ENCODE results near the gene EYA4. TPM values are rescaled to one million over a fixed set of nuclear protein-coding genes. Genes with fewer than 3 reads are reported as not detected.

EYA4 gene
- total RNA-seq, 2 experiments from 2014 or later = not detected

- BruUV-seq (replicated peaks) = no TSS peak
Measured at GRCh38 chr6:133198725-133199124, 42.4 kb upstream of the EYA4 start.

GRCh38 chr6:133201231-133201630 is 39.9 kb upstream of the EYA4 start:
- Histone ChIP-seq H3K36me3 (ENCODE audit: insufficient read depth, low read length) (no peaks in the 10 kb centered on the region), H3K4me3 (ENCODE audit: low read depth, low read length, poor library complexity, severe bottlenecking) (no peak overlapping the region), H3K4me2 (ENCODE audit: low read length) (no peak overlapping the region), H3K27ac (ENCODE audit: low read depth, low read length, poor library complexity, severe bottlenecking) (no peak overlapping the region), H3K79me2 (ENCODE audit: insufficient read depth, low read depth, low read length) (no peaks in the 10 kb centered on the region), H4K20me1 (ENCODE audit: insufficient read depth, low read length) (no peaks in the 10 kb centered on the region), H3K9me3 (ENCODE audit: low read length) (no peaks in the 10 kb centered on the region), H2AFZ (ENCODE audit: low read length) (no peak overlapping the region), H3K4me1 (ENCODE audit: insufficient read depth, low read length, poor library complexity, severe bottlenecking) (no peaks in the 10 kb centered on the region), H3K9me2 (ENCODE audit: insufficient read depth, low read length) (no peaks in the 10 kb centered on the region)
- POLR2A ChIA-PET = no interaction called here
- BruUV-seq (replicated peaks) = no TSS peak
- CTCF ChIA-PET (ENCODE audit: unreplicated experiment) = interaction anchor here (0.6 kb wide), 1 partner anchor 383 kb away, joined by 3 read pairs; no protein-coding TSS in a partner anchor
- intact Hi-C loops (cut with micrococcal nuclease; ENCODE audit: unreplicated experiment) = no loop called here
- no peak for DNase-seq (ENCODE audit: low spot score)
- TF ChIP-seq EZH2phosphoT487 (IDR thresholded peaks at IDR 0.05; ENCODE audit: borderline replicate concordance, low read depth, low read length) (no peak), CTCF (conservative IDR thresholded peaks at IDR 0.05; ENCODE audit: low read length) (no peak)

More at GRCh38 chr6:133198725-133199124, 42.4 kb upstream of the EYA4 start:
- H3K79me2 ChIP-seq (ENCODE audit: insufficient read depth, low read depth, low read length) = no peaks in the 10 kb centered on the region
- no peaks in the 10 kb centered on the region for H3K9me2 ChIP-seq (ENCODE audit: insufficient read depth, low read length)
- H3K9me3 ChIP-seq (ENCODE audit: low read length) = no peaks in the 10 kb centered on the region
- no peaks in the 10 kb centered on the region for H3K4me1 ChIP-seq (ENCODE audit: insufficient read depth, low read length, poor library complexity, severe bottlenecking)
- no peak overlapping the region for H2AFZ ChIP-seq (ENCODE audit: low read length)
- no peak for TF ChIP-seq EZH2phosphoT487 (IDR thresholded peaks at IDR 0.05; ENCODE audit: borderline replicate concordance, low read depth, low read length)
- no peak for TF ChIP-seq CTCF (conservative IDR thresholded peaks at IDR 0.05; ENCODE audit: low read length)
- no peaks in the 10 kb centered on the region for H4K20me1 ChIP-seq (ENCODE audit: insufficient read depth, low read length)
- H3K4me3 ChIP-seq (ENCODE audit: low read depth, low read length, poor library complexity, severe bottlenecking) = no peak overlapping the region
- intact Hi-C loops (cut with micrococcal nuclease; ENCODE audit: unreplicated experiment) = no loop called here
- H3K36me3 ChIP-seq (ENCODE audit: insufficient read depth, low read length) = no peaks in the 10 kb centered on the region
- POLR2A ChIA-PET = no interaction called here
- H3K27ac ChIP-seq (ENCODE audit: low read depth, low read length, poor library complexity, severe bottlenecking) = no peak overlapping the region
- CTCF ChIA-PET (ENCODE audit: unreplicated experiment) = no interaction called here
- no peak for DNase-seq (ENCODE audit: low spot score)
- no peak overlapping the region for H3K4me2 ChIP-seq (ENCODE audit: low read length)

GRCh38 chr6:133202610-133203343 is 38.4 kb upstream of the EYA4 start:
- no peak overlapping the region for H3K4me2 ChIP-seq (ENCODE audit: low read length)
- H2AFZ ChIP-seq (ENCODE audit: low read length) = no peak overlapping the region
- CTCF ChIA-PET (ENCODE audit: unreplicated experiment) = no interaction called here
- no peaks in the 10 kb centered on the region for H4K20me1 ChIP-seq (ENCODE audit: insufficient read depth, low read length)
- POLR2A ChIA-PET = interaction anchor here (0.5 to 0.8 kb wide), 2 partner anchors 11 to 121 kb away, joined by 3 to 4 read pairs; no protein-coding TSS in a partner anchor
- H3K4me1 ChIP-seq (ENCODE audit: insufficient read depth, low read length, poor library complexity, severe bottlenecking) = no peaks in the 10 kb centered on the region
- H3K9me3 ChIP-seq (ENCODE audit: low read length) = no peaks in the 10 kb centered on the region
- H3K36me3 ChIP-seq (ENCODE audit: insufficient read depth, low read length) = no peaks in the 10 kb centered on the region
- no TSS peak for BruUV-seq (replicated peaks)
- H3K79me2 ChIP-seq (ENCODE audit: insufficient read depth, low read depth, low read length) = no peaks in the 10 kb centered on the region
- no peak for DNase-seq (ENCODE audit: low spot score)
- H3K27ac ChIP-seq (ENCODE audit: low read depth, low read length, poor library complexity, severe bottlenecking) = no peak overlapping the region
- H3K4me3 ChIP-seq (ENCODE audit: low read depth, low read length, poor library complexity, severe bottlenecking) = no peak overlapping the region
- intact Hi-C loops (cut with micrococcal nuclease; ENCODE audit: unreplicated experiment) = no loop called here
- no peak for TF ChIP-seq CTCF (conservative IDR thresholded peaks at IDR 0.05; ENCODE audit: low read length)
- no peak for TF ChIP-seq EZH2phosphoT487 (IDR thresholded peaks at IDR 0.05; ENCODE audit: borderline replicate concordance, low read depth, low read length)
- H3K9me2 ChIP-seq (ENCODE audit: insufficient read depth, low read length) = no peaks in the 10 kb centered on the region

All from OCI-LY7 (cell line).